ENCODE data around the gene TMEM232. TPM values are rescaled to one million over a fixed set of nuclear protein-coding genes. Genes with fewer than 3 reads are reported as not detected.

TMEM232 gene
- total and polyA plus RNA-seq, 9 of the 15 experiments (the other 6 are each of a cell fraction or from before 2014, with no cell fraction given) = 0.09 to 2.2 (median 0.41) TPM

GRCh38 chr5:110383231-110383630, 343.2 kb downstream of the TMEM232 start:
- Histone ChIP-seq H2AFZ (ENCODE audit: low read depth, low read length) (no peak overlapping the region), H3K4me3 (no peak overlapping the region), H3K36me3 (ENCODE audit: control insufficient read depth, insufficient read depth, low read length) (no peaks in the 10 kb centered on the region), H3K4me1 (replicated peaks in 1 of 2; ENCODE audit: control insufficient read depth in 2 of 2, insufficient read depth in 2 of 2, low read length in 2 of 2) (no peaks in the 10 kb centered on the region), H3K27me3 (ENCODE audit: control insufficient read depth in 2 of 2, insufficient read depth in 2 of 2, low read length in 2 of 2) (no peaks in the 10 kb centered on the region), H3K9me1 (ENCODE audit: control insufficient read depth, insufficient read depth, low read length) (no peaks in the 10 kb centered on the region), H3K9me3 (replicated peaks; ENCODE audit: control insufficient read depth, insufficient read depth, low read depth, low read length) (no peaks in the 10 kb centered on the region), H4K20me1 (replicated peaks; ENCODE audit: control insufficient read depth, insufficient read depth, low read length) (no peaks in the 10 kb centered on the region), H3K27ac (ENCODE audit: extremely low read depth, low read depth, low read length) (no peak overlapping the region), H3K4me2 (ENCODE audit: insufficient read depth, low read length) (no peak overlapping the region), H3K9ac (ENCODE audit: insufficient read depth in 1 of 2, low read depth in 2 of 2, low read length in 2 of 2) (no peak overlapping the region), H3K79me2 (ENCODE audit: control insufficient read depth, insufficient read depth, low read length) (no peaks in the 10 kb centered on the region)
- FAIRE-seq (no peak), ATAC-seq (no peak), DNase-seq (ENCODE audit: extremely low read depth in 1 of 4, low spot score in 3 of 4) (no peak)
- TF ChIP-seq FOXK1 (CRISPR knock-in tag; IDR thresholded peaks at IDR 0.05; ENCODE audit: borderline replicate concordance) (no peak), SFPQ (IDR thresholded peaks at IDR 0.05; ENCODE audit: low read depth, low read length) (no peak)
- in situ Hi-C loops (cut with MboI) (no loop called here), intact Hi-C loops (cut with micrococcal nuclease) (no loop called here)
- CTCF ChIA-PET (ENCODE audit: low intra/inter-chr PET ratio) = no interaction called here
- POLR2A ChIA-PET = interaction anchor here (0.7 kb wide), 1 partner anchor 75 kb away, joined by 4 read pairs; no protein-coding TSS in a partner anchor
- BruUV-seq (replicated peaks) = no TSS peak

GRCh38 chr5:110377943-110378342, 348.5 kb downstream of the TMEM232 start:
- Histone ChIP-seq H3K27me3 (ENCODE audit: control insufficient read depth in 2 of 2, insufficient read depth in 2 of 2, low read length in 2 of 2) (no peaks in the 10 kb centered on the region), H4K20me1 (replicated peaks; ENCODE audit: control insufficient read depth, insufficient read depth, low read length) (no peaks in the 10 kb centered on the region), H3K9me1 (ENCODE audit: control insufficient read depth, insufficient read depth, low read length) (no peaks in the 10 kb centered on the region), H3K27ac (ENCODE audit: extremely low read depth, low read depth, low read length) (no peak overlapping the region), H2AFZ (ENCODE audit: low read depth, low read length) (no peak overlapping the region), H3K4me3 (no peak overlapping the region), H3K79me2 (ENCODE audit: control insufficient read depth, insufficient read depth, low read length) (no peaks in the 10 kb centered on the region), H3K36me3 (ENCODE audit: control insufficient read depth, insufficient read depth, low read length) (no peaks in the 10 kb centered on the region), H3K9me3 (replicated peaks; ENCODE audit: control insufficient read depth, insufficient read depth, low read depth, low read length) (no peaks in the 10 kb centered on the region; the same call in 1 of the 2 replicates), H3K4me2 (ENCODE audit: insufficient read depth, low read length) (no peak overlapping the region), H3K9ac (ENCODE audit: insufficient read depth in 1 of 2, low read depth in 2 of 2, low read length in 2 of 2) (no peak overlapping the region), H3K4me1 (replicated peaks in 1 of 2; ENCODE audit: control insufficient read depth in 2 of 2, insufficient read depth in 2 of 2, low read length in 2 of 2) (no peaks in the 10 kb centered on the region)
- BruUV-seq (replicated peaks) = no TSS peak
- DNase-seq (ENCODE audit: extremely low read depth in 1 of 4, low spot score in 3 of 4) = no peak
- ATAC-seq = no peak
- in situ Hi-C loops (cut with MboI) = no loop called here
- 0% methylated on average over 1 of the region's 1 CpG for WGBS (ENCODE audit: insufficient coverage, low coverage, missing lambda C conversion rate)
- POLR2A ChIA-PET = no interaction called here
- FAIRE-seq = no peak
- CTCF ChIA-PET (ENCODE audit: low intra/inter-chr PET ratio) = no interaction called here
- intact Hi-C loops (cut with micrococcal nuclease) = no loop called here
- no peak for TF ChIP-seq NFATC3 (IDR thresholded peaks at IDR 0.05)
- no peak for TF ChIP-seq HES1 (IDR thresholded peaks at IDR 0.05; ENCODE audit: low read depth)
- TF ChIP-seq ZBTB7A (IDR thresholded peaks at IDR 0.05; ENCODE audit: borderline replicate concordance, control insufficient read depth, low read depth, low read length) = no peak
- no peak for TF ChIP-seq ZNF217 (CRISPR knock-in tag; IDR thresholded peaks at IDR 0.05)
- no peak for TF ChIP-seq RFX1 (IDR thresholded peaks at IDR 0.05)
- TF ChIP-seq GABPB2 (CRISPR knock-in tag; conservative IDR thresholded peaks at IDR 0.05) = no peak
- TF ChIP-seq ZNF395 (CRISPR knock-in tag; IDR thresholded peaks at IDR 0.05) = no peak
